ENCODE data around the gene LMBR1L. TPM values are rescaled to one million over a fixed set of nuclear protein-coding genes. Genes with fewer than 3 reads are reported as not detected.
"Not testable (repeated sequence)": the region's sequence is repeated elsewhere in the genome, so short reads cannot be mapped to it uniquely, and the experiment has no call there.

The LMBR1L gene
- total RNA-seq, 2 donors from 2014 or later = 80.0 to 108 TPM

DNA sequence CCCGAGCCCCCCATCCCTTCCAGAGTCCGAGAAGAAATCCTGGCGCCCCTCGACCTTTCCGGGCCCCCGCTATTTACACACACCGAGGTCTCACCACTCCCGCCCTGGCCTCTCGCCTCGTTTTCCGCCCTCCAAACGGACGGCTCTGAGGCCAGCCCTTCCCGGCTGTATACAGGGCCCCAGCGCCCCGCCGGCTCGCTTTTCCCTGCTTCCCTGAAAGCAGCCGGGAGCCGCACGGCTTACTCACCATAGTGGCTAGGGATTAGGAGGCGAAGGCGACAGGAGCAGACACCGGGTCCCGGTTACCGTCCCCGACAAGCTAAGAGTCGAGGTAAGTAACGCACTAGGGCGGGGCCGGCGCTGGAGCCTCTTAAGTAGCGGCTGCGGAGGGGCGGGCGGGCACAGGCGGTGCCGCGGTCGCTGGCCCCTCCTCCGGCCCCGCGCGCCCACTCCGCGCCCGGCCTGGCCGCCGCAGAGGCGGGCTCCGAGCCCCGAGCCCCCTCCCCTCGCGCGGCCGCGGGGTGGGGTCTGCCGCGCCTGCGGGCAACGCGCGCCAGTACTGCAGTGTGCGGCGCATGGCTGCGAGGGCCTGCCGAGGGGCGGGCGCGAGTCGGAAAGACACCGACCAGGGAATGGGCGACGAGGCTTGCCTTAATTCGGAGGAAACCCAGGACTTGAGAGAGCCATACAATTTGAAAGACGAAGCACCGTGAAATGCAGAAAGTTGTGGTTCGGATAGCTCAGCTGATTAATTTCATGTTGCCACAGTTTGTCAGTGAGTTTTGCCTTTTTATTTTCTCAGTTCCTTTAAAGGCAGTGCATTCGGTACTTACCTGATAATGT, 20.6 kb upstream of the LMBR1L start, which contains the start of gene TUBA1B:
Gene TUBA1B, minus strand, starts transcription at position 345 of the 843 bp plus-strand sequence. Its CDS starts 95 bp downstream, at position 250.
- Mint-ChIP-seq H3K9me3 (no peaks in the 10 kb centered on the region), H3K4me1 (ENCODE audit: low read depth) (peaks cover 46% of the 10 kb centered on the region), H3K36me3 (ENCODE audit: insufficient read depth in 2 of 2) (peaks cover 30 to 41% of the 10 kb centered on the region in 2 donors), H3K27me3 (ENCODE audit: low read depth) (no peaks in the 10 kb centered on the region), H3K27ac (peak within 1 kb of the TSS; percentile 99), H3K4me3 (peak within 1 kb of the TSS; percentile 97)
- peak; percentile 93 to 96 for DNase-seq
- peak; percentile 76 to 77 for ATAC-seq (replicated peaks in 1 of 2)

DNA sequence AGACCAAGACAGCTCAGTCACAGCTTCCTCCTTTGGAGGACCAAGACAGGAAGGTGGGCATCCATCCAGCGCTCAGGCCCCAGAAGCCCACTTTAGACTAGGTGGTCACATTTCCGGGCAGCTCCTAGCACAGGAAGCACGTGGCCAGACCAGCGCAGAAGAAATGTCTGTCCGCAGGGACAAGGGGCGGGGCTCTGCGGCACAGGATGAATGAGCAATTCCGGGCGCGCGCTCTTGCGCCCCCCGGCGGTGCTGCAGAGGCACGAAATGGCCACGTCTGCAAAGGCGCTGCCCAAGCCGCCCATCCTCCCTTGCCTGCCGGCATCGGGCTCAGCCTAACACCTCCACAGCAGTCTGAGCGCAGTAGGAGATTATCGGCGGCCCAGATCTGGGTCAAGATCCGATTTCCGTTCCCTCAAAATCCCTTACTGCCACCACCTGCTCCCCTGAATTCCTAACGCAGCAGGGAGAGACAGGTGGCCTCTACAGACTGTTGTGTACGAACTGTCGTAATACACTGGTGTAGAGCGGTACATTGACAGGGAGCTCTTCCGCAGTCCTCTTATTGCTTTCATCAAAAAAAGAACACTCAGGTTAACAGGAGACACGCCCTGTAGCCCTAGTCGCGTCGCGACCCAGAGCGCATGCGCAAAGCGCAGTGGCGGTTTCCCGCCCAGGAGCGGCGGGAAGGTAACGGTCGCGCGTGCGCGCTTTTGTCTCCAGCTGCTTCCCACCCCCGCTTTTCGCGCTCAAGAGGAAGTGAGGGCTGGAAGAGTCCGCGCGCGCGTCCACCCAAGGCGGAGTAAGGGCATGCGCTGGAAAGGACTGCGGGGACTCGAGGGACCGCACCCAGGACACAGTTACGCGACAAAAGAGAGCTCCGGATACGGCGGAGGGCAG, 19.8 kb upstream of the LMBR1L start:
- H3K36me3 Mint-ChIP-seq (ENCODE audit: insufficient read depth in 2 of 2) = peaks cover 30 to 41% of the 10 kb centered on the region in 2 donors
- H3K9me3 Mint-ChIP-seq = no peaks in the 10 kb centered on the region
- peak overlapping the region; percentile 97 for H3K4me3 Mint-ChIP-seq
- ATAC-seq (replicated peaks in 1 of 2) (peak; percentile 59 to 61), DNase-seq (peak; percentile 94 to 95)
- no peaks in the 10 kb centered on the region for H3K27me3 Mint-ChIP-seq (ENCODE audit: low read depth)
- H3K4me1 Mint-ChIP-seq (ENCODE audit: low read depth) = peaks cover 46% of the 10 kb centered on the region
- H3K27ac Mint-ChIP-seq = peak overlapping the region; percentile 99

- peaks cover 30 to 41% of the 10 kb centered on the region in 2 donors for H3K36me3 Mint-ChIP-seq (ENCODE audit: insufficient read depth in 2 of 2)
- DNase-seq = no peak
- peak overlapping the region; percentile 97 for H3K4me3 Mint-ChIP-seq
- no peaks in the 10 kb centered on the region for H3K27me3 Mint-ChIP-seq (ENCODE audit: low read depth)
- H3K27ac Mint-ChIP-seq = peak overlapping the region; percentile 99
- no peaks in the 10 kb centered on the region for H3K9me3 Mint-ChIP-seq
- no peak for ATAC-seq (replicated peaks in 1 of 2)
- H3K4me1 Mint-ChIP-seq (ENCODE audit: low read depth) = peaks cover 46% of the 10 kb centered on the region
Measured at GRCh38 chr12:49129332-49130150, 18.9 kb upstream of the LMBR1L start.

- not testable (repeated sequence) for H3K9me3 Mint-ChIP-seq; DNase-seq; H3K27me3 Mint-ChIP-seq (ENCODE audit: low read depth); ATAC-seq (replicated peaks in 1 of 2)
- peak overlapping the region; percentile 27 for H3K27ac Mint-ChIP-seq
- peaks cover 35% of the 10 kb centered on the region for H3K4me1 Mint-ChIP-seq (ENCODE audit: low read depth)
- peaks cover 30 to 41% of the 10 kb centered on the region in 2 donors for H3K36me3 Mint-ChIP-seq (ENCODE audit: insufficient read depth in 2 of 2)
- peak overlapping the region in 1 of 2 donors; percentile 47 for H3K4me3 Mint-ChIP-seq
Measured at GRCh38 chr12:49127971-49128370, 17.3 kb upstream of the LMBR1L start.

GRCh38 chr12:49126852-49127763, 16.5 kb upstream of the LMBR1L start:
- peak in 1 of 2 donors; percentile 29 for DNase-seq

DNA sequence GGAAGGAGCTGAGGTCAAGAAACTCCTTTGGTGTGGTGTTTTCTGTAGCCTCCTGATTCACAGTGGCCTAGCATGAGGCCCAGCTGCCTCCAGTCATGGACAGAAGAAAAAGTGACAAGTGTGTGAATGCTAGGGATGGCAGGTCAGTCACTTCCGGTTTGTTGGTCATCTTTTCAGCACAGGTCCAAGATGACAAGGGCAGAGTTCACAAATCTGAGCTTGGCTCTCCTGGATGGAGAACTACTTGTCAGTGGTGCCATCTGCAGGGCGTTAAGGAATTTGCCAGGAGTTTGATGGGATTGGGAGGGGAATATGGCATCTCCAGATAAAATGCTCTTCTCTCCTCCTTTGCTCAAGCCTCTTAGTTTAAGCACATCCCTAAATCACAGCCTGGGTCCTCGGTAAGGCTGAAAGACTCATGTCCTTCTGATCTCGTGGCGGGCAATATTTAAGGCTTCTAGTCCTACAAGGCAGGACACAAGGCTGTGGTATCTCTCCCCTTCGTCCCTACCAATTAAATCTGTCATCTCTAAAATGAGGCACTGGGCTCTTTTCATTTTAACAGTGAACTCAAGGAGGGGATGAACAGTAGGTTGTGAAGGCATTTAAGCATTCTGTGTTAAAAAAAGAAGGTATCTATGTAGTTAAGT, 10.5 kb upstream of the LMBR1L start:
- Mint-ChIP-seq H3K27ac (no peak overlapping the region), H3K9me3 (no peaks in the 10 kb centered on the region), H3K4me1 (ENCODE audit: low read depth) (no peaks in the 10 kb centered on the region), H3K27me3 (ENCODE audit: low read depth) (no peaks in the 10 kb centered on the region), H3K4me3 (no peak overlapping the region), H3K36me3 (ENCODE audit: insufficient read depth in 2 of 2) (no peaks in the 10 kb centered on the region)
- ATAC-seq (replicated peaks in 1 of 2) = peak in 1 of 2 donors; percentile 10
- DNase-seq = no peak

More at GRCh38 chr12:49126852-49127763, 16.5 kb upstream of the LMBR1L start:
- Mint-ChIP-seq H3K27ac (peak overlapping the region; percentile 27), H3K4me1 (ENCODE audit: low read depth) (peaks cover 28% of the 10 kb centered on the region), H3K36me3 (ENCODE audit: insufficient read depth in 2 of 2) (peaks cover 30 to 41% of the 10 kb centered on the region in 2 donors), H3K4me3 (peak overlapping the region in 1 of 2 donors; percentile 47), H3K27me3 (ENCODE audit: low read depth) (no peaks in the 10 kb centered on the region), H3K9me3 (no peaks in the 10 kb centered on the region)
- ATAC-seq (replicated peaks in 1 of 2) = no peak

GRCh38 chr12:49111206-49111605, 559 bp upstream of the LMBR1L start:
- Mint-ChIP-seq H3K27me3 (ENCODE audit: low read depth) (no peaks in the 10 kb centered on the region), H3K36me3 (ENCODE audit: insufficient read depth in 2 of 2) (peaks cover 5 to 7% of the 10 kb centered on the region in 2 donors), H3K9me3 (no peaks in the 10 kb centered on the region), H3K4me3 (peak overlapping the region; percentile 99 to 100), H3K4me1 (ENCODE audit: low read depth) (peaks cover 25% of the 10 kb centered on the region), H3K27ac (peak overlapping the region; percentile 98)
- no peak for DNase-seq
- peak; percentile 16 to 18 for ATAC-seq (replicated peaks in 1 of 2)

DNA sequence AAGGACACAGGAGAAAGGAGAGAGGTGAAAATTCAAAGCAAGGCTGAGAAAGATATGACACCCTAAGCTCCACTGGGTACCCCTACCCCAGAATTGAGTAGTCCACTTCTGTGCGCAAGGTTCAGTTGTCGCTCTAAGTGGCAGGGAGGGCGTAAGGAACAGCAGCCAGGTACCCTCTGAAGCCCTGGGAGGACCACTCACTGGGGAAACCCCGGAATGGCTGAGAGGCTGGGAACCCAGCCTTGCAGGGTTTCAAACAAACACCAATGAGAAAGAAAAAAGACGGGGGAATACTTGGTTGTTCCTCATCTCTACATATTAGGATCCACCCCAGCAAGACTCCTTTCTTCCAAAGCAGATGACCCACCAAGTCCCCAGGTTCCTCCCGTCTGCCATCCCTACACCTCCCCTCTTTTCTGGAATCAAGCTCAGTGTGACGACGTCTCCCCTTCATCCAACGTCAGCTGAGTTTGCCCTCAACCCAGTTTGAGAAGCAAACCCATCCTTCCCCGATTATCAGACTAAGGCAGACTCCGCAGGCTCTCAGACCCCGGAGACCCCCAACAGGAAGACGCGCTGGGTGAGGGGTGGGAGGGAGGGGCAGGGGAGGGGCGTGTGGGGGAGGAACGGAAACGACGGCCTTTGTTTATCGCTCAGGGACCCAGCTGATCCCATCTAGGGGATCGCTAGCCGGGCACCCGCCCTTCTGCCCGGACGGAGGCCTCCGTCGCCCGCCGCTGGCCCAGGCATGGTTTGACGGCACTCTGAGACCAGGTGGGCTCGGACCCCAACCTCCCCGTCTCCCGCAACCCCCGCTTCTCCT, 795 bp downstream of the LMBR1L start:
- DNase-seq (peak in 1 of 2 donors; percentile 33), ATAC-seq (replicated peaks in 1 of 2) (peak in 1 of 2 donors; percentile 17)
- Mint-ChIP-seq H3K4me3 (peak overlapping the region; percentile 99 to 100), H3K4me1 (ENCODE audit: low read depth) (peaks cover 35% of the 10 kb centered on the region), H3K27ac (peak overlapping the region; percentile 98), H3K9me3 (no peaks in the 10 kb centered on the region), H3K36me3 (ENCODE audit: insufficient read depth in 2 of 2) (peaks cover 5 to 7% of the 10 kb centered on the region in 2 donors), H3K27me3 (ENCODE audit: low read depth) (no peaks in the 10 kb centered on the region)

- peak overlapping the region; percentile 99 to 100 for H3K4me3 Mint-ChIP-seq
- H3K36me3 Mint-ChIP-seq (ENCODE audit: insufficient read depth in 2 of 2) = peaks cover 5 to 7% of the 10 kb centered on the region in 2 donors
- H3K27me3 Mint-ChIP-seq (ENCODE audit: low read depth) = no peaks in the 10 kb centered on the region
- no peaks in the 10 kb centered on the region for H3K9me3 Mint-ChIP-seq
- peak overlapping the region; percentile 69 for H3K27ac Mint-ChIP-seq
- peaks cover 35% of the 10 kb centered on the region for H3K4me1 Mint-ChIP-seq (ENCODE audit: low read depth)
- ATAC-seq (replicated peaks in 1 of 2) (no peak), DNase-seq (no peak)
Measured at GRCh38 chr12:49108958-49109404, 1.7 kb downstream of the LMBR1L start.

GRCh38 chr12:49105504-49106084, 5.1 kb downstream of the LMBR1L start:
- H3K4me3 Mint-ChIP-seq = no peak overlapping the region
- no peaks in the 10 kb centered on the region for H3K9me3 Mint-ChIP-seq
- ATAC-seq (replicated peaks in 1 of 2) (no peak), DNase-seq (no peak)
- no peaks in the 10 kb centered on the region for H3K27me3 Mint-ChIP-seq (ENCODE audit: low read depth)
- peaks cover 3 to 6% of the 10 kb centered on the region in 2 donors for H3K36me3 Mint-ChIP-seq (ENCODE audit: insufficient read depth in 2 of 2)
- no peak overlapping the region for H3K27ac Mint-ChIP-seq
- peaks cover 28% of the 10 kb centered on the region for H3K4me1 Mint-ChIP-seq (ENCODE audit: low read depth)

All from activated T-cell treated with anti-CD3 and anti-CD28 coated beads, Interleukin-2, amount 50 U/mL, for 72 hours (primary cell).